Skeletal muscle satellite cell (primary cell): Measurements from ENCODE around the gene DDX4.
"Not testable (repeated sequence)": the region's sequence is repeated elsewhere in the genome, so short reads cannot be mapped to it uniquely, and the experiment has no call there.

ENCODE experiments used
- H3K27me3 ChIP-seq: 2 replicates; pipeline ENCODE4 v1.7.0; 2013; ENCODE audit warnings: low read length; ENCODE audit not compliant: control insufficient read depth, insufficient read depth
- H3K36me3 ChIP-seq: 2 replicates; pipeline ENCODE4 v1.7.0; 2013; ENCODE audit warnings: mild to moderate bottlenecking, control low read depth, low read length; ENCODE audit not compliant: insufficient read depth
- H3K4me1 ChIP-seq: 2 replicates; pipeline ENCODE4 v1.7.0; 2013; ENCODE audit warnings: low read length; ENCODE audit not compliant: control insufficient read depth, insufficient read depth
- H3K4me2 ChIP-seq: 2 replicates; pipeline ENCODE4 v1.7.0; 2013; ENCODE audit warnings: mild to moderate bottlenecking, low read length
- H3K4me3 ChIP-seq: 2 replicates; pipeline ENCODE4 v1.7.0; 2013; ENCODE audit warnings: low read length
- H3K9ac ChIP-seq: 2 replicates; pipeline ENCODE4 v1.7.0; 2013; ENCODE audit warnings: mild to moderate bottlenecking, low read depth, low read length, moderate library complexity
- H3K9me3 ChIP-seq: replicated peaks from 2 replicates; pipeline ENCODE4 v1.7.0; 2013; ENCODE audit warnings: mild to moderate bottlenecking, control low read depth, low read length

DDX4 gene

GRCh38 chr5:55771175-55771655, 33.4 kb downstream of the DDX4 start:
- Histone ChIP-seq H3K4me3 (no peak overlapping the region), H3K9me3 (no peaks in the 10 kb centered on the region), H3K4me1 (no peaks in the 10 kb centered on the region), H3K4me2 (no peak overlapping the region), H3K36me3 (no peaks in the 10 kb centered on the region), H3K9ac (no peak overlapping the region), H3K27me3 (no peaks in the 10 kb centered on the region)

GRCh38 chr5:55773057-55773456, 35.2 kb downstream of the DDX4 start:
- no peaks in the 10 kb centered on the region for H3K9me3 ChIP-seq
- H3K4me2 ChIP-seq = no peak overlapping the region
- H3K4me1 ChIP-seq = no peaks in the 10 kb centered on the region
- H3K36me3 ChIP-seq = no peaks in the 10 kb centered on the region
- H3K4me3 ChIP-seq = no peak overlapping the region
- no peaks in the 10 kb centered on the region for H3K27me3 ChIP-seq
- no peak overlapping the region for H3K9ac ChIP-seq

GRCh38 chr5:55777332-55777731, 39.5 kb downstream of the DDX4 start:
- H3K27me3 ChIP-seq = no peaks in the 10 kb centered on the region
- no peak overlapping the region for H3K4me3 ChIP-seq
- no peak overlapping the region for H3K9ac ChIP-seq
- H3K4me2 ChIP-seq = no peak overlapping the region
- H3K4me1 ChIP-seq = no peaks in the 10 kb centered on the region
- no peaks in the 10 kb centered on the region for H3K9me3 ChIP-seq
- H3K36me3 ChIP-seq = no peaks in the 10 kb centered on the region

GRCh38 chr5:55800924-55801323, 63.1 kb downstream of the DDX4 start:
- no peak overlapping the region for H3K4me3 ChIP-seq
- H3K36me3 ChIP-seq = no peaks in the 10 kb centered on the region
- H3K4me2 ChIP-seq = no peak overlapping the region
- H3K4me1 ChIP-seq = no peaks in the 10 kb centered on the region
- H3K27me3 ChIP-seq = no peaks in the 10 kb centered on the region
- H3K9me3 ChIP-seq = no peaks in the 10 kb centered on the region
- no peak overlapping the region for H3K9ac ChIP-seq

- H3K9me3 ChIP-seq, H3K27me3 ChIP-seq, H3K4me3 ChIP-seq, H3K9ac ChIP-seq, H3K4me1 ChIP-seq, H3K4me2 ChIP-seq, H3K36me3 ChIP-seq: not testable (repeated sequence)
Measured at GRCh38 chr5:55808814-55809213, 71.0 kb downstream of the DDX4 start.

GRCh38 chr5:55815939-55816338, 78.1 kb downstream of the DDX4 start:
- not testable (repeated sequence) for H3K9me3 ChIP-seq, H3K27me3 ChIP-seq, H3K4me2 ChIP-seq, H3K4me3 ChIP-seq, H3K9ac ChIP-seq, H3K4me1 ChIP-seq, H3K36me3 ChIP-seq

- Histone ChIP-seq H3K9ac (no peak overlapping the region), H3K4me3 (no peak overlapping the region), H3K9me3 (no peaks in the 10 kb centered on the region)
Measured at GRCh38 chr5:55816342-55816741, 78.5 kb downstream of the DDX4 start.

GRCh38 chr5:55817030-55817429, 79.2 kb downstream of the DDX4 start:
- Histone ChIP-seq H3K4me1 (peaks cover 13% of the 10 kb centered on the region), H3K9ac (no peak overlapping the region), H3K4me2 (no peak overlapping the region), H3K36me3 (no peaks in the 10 kb centered on the region), H3K9me3 (no peaks in the 10 kb centered on the region), H3K4me3 (no peak overlapping the region), H3K27me3 (no peaks in the 10 kb centered on the region)

More at GRCh38 chr5:55816342-55816741, 78.5 kb downstream of the DDX4 start:
- Histone ChIP-seq H3K36me3 (no peaks in the 10 kb centered on the region), H3K27me3 (no peaks in the 10 kb centered on the region), H3K4me1 (peaks cover 8% of the 10 kb centered on the region), H3K4me2 (no peak overlapping the region)

- H3K4me1 ChIP-seq = peaks cover 13% of the 10 kb centered on the region
- no peak overlapping the region for H3K4me2 ChIP-seq
- no peak overlapping the region for H3K4me3 ChIP-seq
- peaks cover 2% of the 10 kb centered on the region for H3K27me3 ChIP-seq
- no peaks in the 10 kb centered on the region for H3K9me3 ChIP-seq
- H3K36me3 ChIP-seq = no peaks in the 10 kb centered on the region
- H3K9ac ChIP-seq = no peak overlapping the region
Measured at GRCh38 chr5:55820488-55820887, 82.6 kb downstream of the DDX4 start.

- Histone ChIP-seq H3K4me3 (peak overlapping the region; percentile 59), H3K9ac (no peak overlapping the region), H3K27me3 (peaks cover 2% of the 10 kb centered on the region)
Measured at GRCh38 chr5:55821731-55822512, 84.1 kb downstream of the DDX4 start.

GRCh38 chr5:55823151-55823796, 85.4 kb downstream of the DDX4 start:
- peaks cover 2% of the 10 kb centered on the region for H3K27me3 ChIP-seq
- H3K4me3 ChIP-seq = no peak overlapping the region
- H3K9ac ChIP-seq = no peak overlapping the region
- H3K4me1 ChIP-seq = peaks cover 4% of the 10 kb centered on the region
- H3K36me3 ChIP-seq = no peaks in the 10 kb centered on the region
- H3K9me3 ChIP-seq = no peaks in the 10 kb centered on the region
- H3K4me2 ChIP-seq = no peak overlapping the region

More at GRCh38 chr5:55821731-55822512, 84.1 kb downstream of the DDX4 start:
- H3K4me2 ChIP-seq = peak overlapping the region; percentile 78
- no peaks in the 10 kb centered on the region for H3K9me3 ChIP-seq
- peaks cover 4% of the 10 kb centered on the region for H3K4me1 ChIP-seq
- H3K36me3 ChIP-seq = no peaks in the 10 kb centered on the region

- no peak overlapping the region for H3K4me2 ChIP-seq
- no peaks in the 10 kb centered on the region for H3K27me3 ChIP-seq
- H3K9me3 ChIP-seq = no peaks in the 10 kb centered on the region
- H3K4me1 ChIP-seq = no peaks in the 10 kb centered on the region
- no peak overlapping the region for H3K9ac ChIP-seq
- H3K4me3 ChIP-seq = no peak overlapping the region
- H3K36me3 ChIP-seq = no peaks in the 10 kb centered on the region
Measured at GRCh38 chr5:55829956-55830355, 92.1 kb downstream of the DDX4 start.
